H1 (cell line): ENCODE measurements around the gene CCNC. TPM values are rescaled to one million over a fixed set of nuclear protein-coding genes. Genes with fewer than 3 reads are reported as not detected.

Experiments used
- BCL11A ChIP-seq, 2 experiments: IDR thresholded peaks; one replicate each; pipeline ENCODE4 v1.6.1; 2011; ENCODE audit warnings: low read depth in 2 of 2, low read length in 2 of 2, mild to moderate bottlenecking in 2 of 2
- KDM1A ChIP-seq: fragments of 200-600, 300-600 bp; sonication (generic); IDR thresholded peaks from 2 replicates; pipeline ENCODE4 v1.7.1; 2016; ENCODE audit warnings: mild to moderate bottlenecking, low read length, borderline replicate concordance
- NRF1 ChIP-seq: IDR thresholded peaks from 2 replicates; pipeline ENCODE4 v1.6.1; 2011; ENCODE audit warnings: mild to moderate bottlenecking, low read depth, low read length, improper control_type of control experiment
- polyA plus RNA-seq, 7 experiments: library from polyadenylated mRNA; depleted of rRNA in 3 of 7; stranded (reverse) in 5 of 7; unstranded in 2 of 7; fragments of >200 nt in 5 of 7; fragments of 200-250 nt in 2 of 7; gene quantifications; 1 replicate in 5 of 7; 2 replicates in 1 of 7; 4 replicates in 1 of 7; pipeline versions ENCODE4 v1.2.1 to v1.2.3, GENCODE V29; 2011 to 2013; ENCODE audit warnings: missing spikeins in 2 of 7, mixed read lengths in 2 of 7
- small RNA-seq: library from polyadenylated mRNA; stranded (forward); fragments of <200 nt; extraction: miRNeasy Mini kit (QIAGEN cat#:217004); gene quantifications from one replicate; pipeline ENCODE3, GENCODE V24; 2013; ENCODE audit not compliant: insufficient read depth
- total RNA-seq: library from RNA; stranded (reverse); fragmentation: NEBNext Ultra II Directional; extraction: Animal tissue kit (Norgen Biotek cat#: 25700); gene quantifications from 2 replicates; pipeline ENCODE4 v1.2.1, GENCODE V29; 2021

CCNC gene
- total and polyA plus RNA-seq, 2 of the 8 experiments (the other 6 are each of a cell fraction or from before 2014, with no cell fraction given): 45.4 to 107 TPM

GRCh38 chr6:99495466-99495865 is 73.0 kb downstream of the CCNC start (continued):
- TF ChIP-seq BCL11A (IDR thresholded peaks at IDR 0.05; ENCODE audit: low read depth in 2 of 2, low read length in 2 of 2) (no peak), NRF1 (no peak), KDM1A (no peak)

Small RNA genes lying within 50 kb of the gene (small RNA-seq; reads per million reads assigned to genes)
- gene RF00019: not detected

Other genes starting within 250 kb of the CCNC start
- 25.6 and 29.8 TPM in 2 replicates for gene FAXC, start 219.0 kb downstream of the CCNC start, total RNA-seq
- gene FAXC, start 219.0 kb downstream of the CCNC start, polyA plus RNA-seq (2011; rRNA removed): 13.6 and 23.2 TPM in 2 replicates
- gene COQ3, start 174.5 kb downstream of the CCNC start, total RNA-seq: 16.2 and 16.6 TPM in 2 replicates
- 5.4 and 8.4 TPM in 2 replicates for gene COQ3, start 174.5 kb downstream of the CCNC start, polyA plus RNA-seq (2011; rRNA removed)
- gene PNISR, start 143.4 kb downstream of the CCNC start, total RNA-seq: 122 and 134 TPM in 2 replicates
- gene PNISR, start 143.4 kb downstream of the CCNC start, polyA plus RNA-seq (2011; rRNA removed): 40.2 and 41.1 TPM in 2 replicates
- 24.3 and 25.5 TPM in 2 replicates for gene USP45, start 53.2 kb downstream of the CCNC start, total RNA-seq
- gene USP45, start 53.2 kb downstream of the CCNC start, polyA plus RNA-seq (2011; rRNA removed): 4.2 and 5.8 TPM in 2 replicates
- gene PRDM13, start 38.2 kb upstream of the CCNC start, total RNA-seq: 0.09 and 0.13 TPM in 2 replicates
- gene PRDM13, start 38.2 kb upstream of the CCNC start, polyA plus RNA-seq (2011; rRNA removed): 0.05 and 0.06 TPM in 2 replicates